ENCODE data around the gene ZC3H13. TPM values are rescaled to one million over a fixed set of nuclear protein-coding genes. Genes with fewer than 3 reads are reported as not detected.

Gene ZC3H13
- total RNA-seq, result 10 to 100 TPM; 37.0 to 47.3 TPM

- POLR2A ChIA-PET, result interaction anchor here (0.9 kb wide), 1 partner anchor 129 kb away, joined by 3 read pairs; the partner anchor contains the start of gene LCP1
- no peaks in the 10 kb centered on the region for H3K9me3 Mint-ChIP-seq
- intact Hi-C loops (cut with micrococcal nuclease), result loop anchor here (1.0 to 5.0 kb wide), 6 partner anchors 74 to 1134 kb away; partner anchors contain the start of gene LRRC63
- peak; percentile 96 for DNase-seq
- peaks cover 8% of the 10 kb centered on the region for H3K27me3 Mint-ChIP-seq
- peak within 1 kb of the TSS; percentile 90 for H3K4me3 Mint-ChIP-seq
- peak within 1 kb of the TSS; percentile 93 for H3K27ac Mint-ChIP-seq
- CTCF ChIA-PET, result interaction anchor here (0.7 to 1.6 kb wide), 8 partner anchors 10 to 429 kb away, joined by 3 to 5 read pairs (median 3); no protein-coding TSS in a partner anchor
- peaks cover 28% of the 10 kb centered on the region for H3K4me1 Mint-ChIP-seq (ENCODE audit: low read depth)
- H3K36me3 Mint-ChIP-seq, result peaks cover 3% of the 10 kb centered on the region
Measured at GRCh38 chr13:46052319-46053161, at the start of gene ZC3H13. Gene ZC3H13 (minus strand): TSS chr13:46052746. CDS start chr13:46045507, 7,239 bp downstream.

DNA sequence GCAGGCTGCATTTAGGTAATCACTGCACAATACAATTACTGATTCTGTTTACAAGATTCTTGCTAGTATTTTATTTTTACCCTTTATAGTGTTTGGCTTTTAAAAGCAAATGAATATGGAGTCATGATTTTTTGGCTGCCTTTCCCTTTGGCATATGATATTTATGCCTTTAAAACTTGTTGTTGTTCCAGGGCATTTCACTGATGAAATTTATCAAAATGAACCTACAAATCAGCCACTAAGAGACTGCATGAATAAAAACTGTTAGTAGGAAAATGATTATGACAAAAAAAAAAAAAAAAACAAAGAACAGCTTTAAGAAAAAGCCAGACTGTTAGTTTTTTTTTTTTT, 49.7 kb upstream of the ZC3H13 start:
- no peaks in the 10 kb centered on the region for H3K36me3 Mint-ChIP-seq
- no peaks in the 10 kb centered on the region for H3K9me3 Mint-ChIP-seq
- no peak for DNase-seq
- H3K4me1 Mint-ChIP-seq (ENCODE audit: low read depth), result peaks cover 7% of the 10 kb centered on the region
- H3K27me3 Mint-ChIP-seq, result peaks cover 7% of the 10 kb centered on the region
- H3K4me3 Mint-ChIP-seq, result no peak overlapping the region
- H3K27ac Mint-ChIP-seq, result no peak overlapping the region
- POLR2A ChIA-PET, result no interaction called here
- intact Hi-C loops (cut with micrococcal nuclease), result no loop called here
- CTCF ChIA-PET, result interaction anchor here (1.0 kb wide), 1 partner anchor 20 kb away, joined by 3 read pairs; no protein-coding TSS in a partner anchor

- peaks cover 9% of the 10 kb centered on the region for H3K27me3 Mint-ChIP-seq
- intact Hi-C loops (cut with micrococcal nuclease), result no loop called here
- no peak overlapping the region for H3K27ac Mint-ChIP-seq
- no peak for DNase-seq
- ChIA-PET CTCF (interaction anchor here (1.0 kb wide), 1 partner anchor 19 kb away, joined by 3 read pairs; no protein-coding TSS in a partner anchor), POLR2A (no interaction called here)
- H3K4me3 Mint-ChIP-seq, result no peak overlapping the region
- H3K36me3 Mint-ChIP-seq, result no peaks in the 10 kb centered on the region
- no peaks in the 10 kb centered on the region for H3K9me3 Mint-ChIP-seq
- peaks cover 2% of the 10 kb centered on the region for H3K4me1 Mint-ChIP-seq (ENCODE audit: low read depth)
Measured at GRCh38 chr13:46101484-46102254, 49.1 kb upstream of the ZC3H13 start.

- no peak for DNase-seq
- no peak overlapping the region for H3K27ac Mint-ChIP-seq
- POLR2A ChIA-PET, result no interaction called here
- no peak overlapping the region for H3K4me3 Mint-ChIP-seq
- H3K36me3 Mint-ChIP-seq, result no peaks in the 10 kb centered on the region
- H3K4me1 Mint-ChIP-seq (ENCODE audit: low read depth), result no peaks in the 10 kb centered on the region
- intact Hi-C loops (cut with micrococcal nuclease), result no loop called here
- CTCF ChIA-PET, result no interaction called here
- peaks cover 9% of the 10 kb centered on the region for H3K27me3 Mint-ChIP-seq
- H3K9me3 Mint-ChIP-seq, result no peaks in the 10 kb centered on the region
Measured at GRCh38 chr13:46101002-46101401, 48.5 kb upstream of the ZC3H13 start.

DNA sequence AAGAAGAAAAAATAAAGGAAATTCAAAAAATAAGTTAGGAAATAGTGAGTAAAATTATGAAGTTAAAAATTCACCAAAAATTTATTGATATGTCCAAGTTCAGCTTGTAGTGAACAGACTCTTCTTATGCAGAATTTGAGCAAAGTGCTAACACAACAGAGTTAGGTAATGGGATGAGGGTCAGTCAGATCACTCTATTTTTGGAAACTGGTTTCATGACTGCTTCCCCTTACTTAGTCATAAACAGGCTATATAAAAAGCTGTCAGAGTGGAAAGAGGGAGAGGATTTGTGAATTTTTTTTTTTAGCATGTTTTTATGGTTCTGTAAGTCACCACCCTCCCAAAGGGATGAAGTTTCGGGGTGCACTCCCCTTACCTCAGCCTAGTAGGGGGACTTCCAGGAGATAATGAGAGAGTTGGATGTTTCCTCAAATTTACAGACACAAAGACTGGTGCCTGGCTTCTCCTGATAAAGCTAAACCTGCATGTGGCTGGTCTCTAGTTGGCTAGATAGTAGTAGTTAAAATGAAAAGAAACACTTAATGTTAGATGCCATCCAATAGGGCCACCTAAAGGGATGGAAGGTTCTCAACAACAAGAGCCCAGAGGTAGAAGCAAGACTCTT, 47.8 kb upstream of the ZC3H13 start:
- H3K36me3 Mint-ChIP-seq, result no peaks in the 10 kb centered on the region
- peaks cover 8% of the 10 kb centered on the region for H3K27me3 Mint-ChIP-seq
- no peaks in the 10 kb centered on the region for H3K4me1 Mint-ChIP-seq (ENCODE audit: low read depth)
- no peaks in the 10 kb centered on the region for H3K9me3 Mint-ChIP-seq
- H3K4me3 Mint-ChIP-seq, result no peak overlapping the region
- no peak overlapping the region for H3K27ac Mint-ChIP-seq
- intact Hi-C loops (cut with micrococcal nuclease), result no loop called here
- ChIA-PET POLR2A (no interaction called here), CTCF (no interaction called here)
- DNase-seq, result no peak

DNA sequence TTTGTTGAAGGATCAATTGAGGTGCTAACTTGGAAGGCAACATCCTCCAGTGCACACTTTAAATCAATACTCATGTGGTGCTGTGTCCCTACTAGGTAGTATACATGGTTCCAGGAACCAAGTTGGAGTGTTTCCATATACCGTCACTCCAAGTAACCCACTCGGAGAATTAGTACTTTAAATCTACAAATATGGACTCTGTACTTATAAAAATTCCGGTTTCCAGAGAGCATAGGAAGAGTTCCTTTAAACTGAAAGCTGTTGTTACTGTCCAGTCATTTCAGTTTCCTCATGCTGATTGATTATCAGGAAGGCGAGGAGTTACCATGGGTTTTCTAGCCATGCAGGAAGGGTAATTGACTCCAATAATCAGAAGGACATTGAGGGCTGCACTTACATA, 45.1 kb upstream of the ZC3H13 start:
- Mint-ChIP-seq H3K27ac (no peak overlapping the region), H3K4me3 (no peak overlapping the region), H3K9me3 (no peaks in the 10 kb centered on the region), H3K27me3 (peaks cover 13% of the 10 kb centered on the region), H3K36me3 (no peaks in the 10 kb centered on the region), H3K4me1 (ENCODE audit: low read depth) (no peaks in the 10 kb centered on the region)
- CTCF ChIA-PET, result no interaction called here
- intact Hi-C loops (cut with micrococcal nuclease), result no loop called here
- no peak for DNase-seq
- POLR2A ChIA-PET, result no interaction called here

DNA sequence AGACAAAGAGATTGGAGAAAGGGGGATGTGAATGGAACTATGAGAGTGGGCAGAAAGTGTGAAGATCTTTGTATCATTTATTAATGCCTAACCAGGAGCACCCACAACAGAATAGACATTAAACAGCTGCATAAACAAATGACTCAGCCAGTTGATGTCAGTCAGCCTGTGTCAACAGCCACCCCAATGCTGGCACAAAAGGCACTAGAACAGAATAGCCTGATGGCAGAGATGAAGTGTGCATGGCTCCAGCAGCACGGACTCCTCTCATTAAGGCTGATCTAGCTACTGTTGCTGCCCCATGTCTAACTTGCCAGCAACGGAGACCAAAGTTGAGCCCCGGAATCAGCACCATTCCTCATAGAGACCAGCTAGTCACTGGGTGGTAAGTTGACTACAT, 44.5 kb upstream of the ZC3H13 start:
- Mint-ChIP-seq H3K4me1 (ENCODE audit: low read depth) (no peaks in the 10 kb centered on the region), H3K9me3 (no peaks in the 10 kb centered on the region), H3K36me3 (no peaks in the 10 kb centered on the region), H3K27me3 (peaks cover 17% of the 10 kb centered on the region), H3K4me3 (no peak overlapping the region), H3K27ac (no peak overlapping the region)
- CTCF ChIA-PET, result no interaction called here
- POLR2A ChIA-PET, result no interaction called here
- intact Hi-C loops (cut with micrococcal nuclease), result no loop called here
- no peak for DNase-seq

DNA sequence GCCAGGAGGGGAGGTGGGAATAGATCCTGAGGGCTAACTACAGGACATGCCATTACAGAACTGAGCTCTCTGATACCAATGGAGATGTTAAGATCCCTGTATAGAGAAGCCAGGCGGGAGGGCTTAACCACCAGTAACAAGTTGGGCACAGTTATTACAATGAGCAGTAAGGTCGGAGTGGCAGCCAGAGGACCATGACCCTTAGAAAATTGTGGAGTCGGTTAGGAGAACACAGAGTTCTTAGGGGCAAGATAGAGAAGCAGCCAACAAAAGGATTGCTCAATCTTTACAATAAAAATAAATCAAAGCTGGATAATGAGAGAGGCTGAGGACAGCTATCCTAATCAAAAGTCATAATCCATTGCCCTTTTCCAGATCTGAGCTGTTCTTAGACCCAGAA, 41.9 kb upstream of the ZC3H13 start:
- Mint-ChIP-seq H3K36me3 (no peaks in the 10 kb centered on the region), H3K27me3 (peaks cover 18% of the 10 kb centered on the region), H3K9me3 (no peaks in the 10 kb centered on the region), H3K4me3 (no peak overlapping the region), H3K4me1 (ENCODE audit: low read depth) (no peaks in the 10 kb centered on the region), H3K27ac (no peak overlapping the region)
- ChIA-PET CTCF (no interaction called here), POLR2A (no interaction called here)
- no peak for DNase-seq
- intact Hi-C loops (cut with micrococcal nuclease), result no loop called here

- Mint-ChIP-seq H3K27ac (no peak overlapping the region), H3K4me3 (no peak overlapping the region), H3K36me3 (no peaks in the 10 kb centered on the region), H3K4me1 (ENCODE audit: low read depth) (no peaks in the 10 kb centered on the region), H3K27me3 (peaks cover 10% of the 10 kb centered on the region), H3K9me3 (no peaks in the 10 kb centered on the region)
- CTCF ChIA-PET, result interaction anchor here (1.8 kb wide), 1 partner anchor 71 kb away, joined by 4 read pairs; no protein-coding TSS in a partner anchor
- POLR2A ChIA-PET, result no interaction called here
- intact Hi-C loops (cut with micrococcal nuclease), result no loop called here
- DNase-seq, result no peak
Measured at GRCh38 chr13:46088821-46089562, 36.4 kb upstream of the ZC3H13 start.

DNA sequence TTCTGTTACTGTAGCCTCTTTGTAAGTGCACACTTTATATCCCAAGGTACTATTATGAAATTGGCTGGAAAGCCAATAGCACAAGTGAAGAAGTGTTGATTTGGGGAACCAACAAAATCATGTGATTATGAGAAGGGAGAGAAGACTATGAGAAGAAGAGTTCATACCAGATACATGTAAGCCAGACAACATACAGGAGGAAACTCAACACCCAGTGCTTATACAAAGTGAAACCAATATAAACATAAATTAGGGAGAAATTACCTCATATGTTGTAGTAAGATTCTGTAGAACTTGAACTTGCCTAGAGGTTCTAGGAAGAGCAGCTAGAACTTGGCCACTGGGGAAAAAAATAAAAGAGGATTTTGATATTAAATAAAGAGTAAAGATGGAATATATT, 34.9 kb upstream of the ZC3H13 start:
- Mint-ChIP-seq H3K27ac (no peak overlapping the region), H3K36me3 (no peaks in the 10 kb centered on the region), H3K4me1 (ENCODE audit: low read depth) (no peaks in the 10 kb centered on the region), H3K4me3 (no peak overlapping the region), H3K9me3 (no peaks in the 10 kb centered on the region), H3K27me3 (peaks cover 8% of the 10 kb centered on the region)
- POLR2A ChIA-PET, result no interaction called here
- CTCF ChIA-PET, result no interaction called here
- DNase-seq, result no peak
- intact Hi-C loops (cut with micrococcal nuclease), result no loop called here

DNA sequence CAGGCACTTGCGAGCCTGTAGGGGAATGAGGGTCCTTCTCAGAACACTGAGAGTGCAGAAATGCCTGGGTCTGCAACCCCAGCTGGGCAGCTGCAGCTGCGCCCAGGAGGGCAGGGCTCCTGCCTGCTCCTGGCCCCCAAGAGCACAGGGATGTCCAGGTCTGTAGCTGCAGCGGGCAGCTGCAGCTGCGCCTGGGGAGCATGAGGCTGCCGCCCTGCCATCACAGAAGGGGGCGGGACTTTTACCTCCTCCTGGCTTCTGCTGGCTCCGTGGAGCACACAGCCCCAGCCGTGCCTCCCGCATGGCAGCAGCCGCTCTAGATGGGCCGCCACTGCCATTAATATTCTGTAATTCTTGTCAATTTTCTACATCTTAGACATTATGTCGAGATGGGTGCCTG, 34.4 kb upstream of the ZC3H13 start:
- H3K36me3 Mint-ChIP-seq, result no peaks in the 10 kb centered on the region
- H3K27me3 Mint-ChIP-seq, result peaks cover 5% of the 10 kb centered on the region
- H3K27ac Mint-ChIP-seq, result no peak overlapping the region
- no peaks in the 10 kb centered on the region for H3K4me1 Mint-ChIP-seq (ENCODE audit: low read depth)
- no peak for DNase-seq
- ChIA-PET CTCF (no interaction called here), POLR2A (no interaction called here)
- no peak overlapping the region for H3K4me3 Mint-ChIP-seq
- H3K9me3 Mint-ChIP-seq, result no peaks in the 10 kb centered on the region
- intact Hi-C loops (cut with micrococcal nuclease), result no loop called here

GRCh38 chr13:46086421-46086922, 33.9 kb upstream of the ZC3H13 start:
- DNase-seq, result no peak
- Mint-ChIP-seq H3K36me3 (no peaks in the 10 kb centered on the region), H3K4me3 (no peak overlapping the region), H3K9me3 (no peaks in the 10 kb centered on the region), H3K27ac (no peak overlapping the region), H3K4me1 (ENCODE audit: low read depth) (no peaks in the 10 kb centered on the region), H3K27me3 (peaks cover 4% of the 10 kb centered on the region)
- POLR2A ChIA-PET, result no interaction called here
- intact Hi-C loops (cut with micrococcal nuclease), result no loop called here
- CTCF ChIA-PET, result no interaction called here

All from activated CD4-positive, alpha-beta memory T cell treated with anti-CD3 and anti-CD28 coated beads for 36 hours (primary cell).